ENCODE data around the gene CCNQ.

- TF ChIP-seq REST (IDR thresholded peaks at IDR 0.05; ENCODE audit: low read depth) (no peak), MAX (IDR thresholded peaks at IDR 0.05) (no peak), CTCF (IDR thresholded peaks at IDR 0.05 in 2 of 3, conservative IDR thresholded peaks at IDR 0.05 in 1 of 3; ENCODE audit: borderline replicate concordance in 1 of 3, insufficient read depth in 1 of 3, low read depth in 2 of 3, low read length in 2 of 3) (no peak), POLR2A (IDR thresholded peaks at IDR 0.05; ENCODE audit: borderline replicate concordance, extremely low read depth, insufficient read depth, insufficient read length) (no peak), EZH2 (IDR thresholded peaks at IDR 0.05) (no peak)
Measured at GRCh38 chrX:153599192-153600031, 473 bp upstream of the CCNQ start.
